Tibial artery (tissue), 4 donors: ENCODE measurements around the gene POGLUT3.

ENCODE experiments used
- DNase-seq, 2 donors: peaks; one replicate each; pipeline ENCODE4 v3.0.0-alpha.2; 2019
- H3K27ac ChIP-seq, 2 donors: fragments of 200-600 bp; sonication (generic) in 1 of 2; 1 replicate in 1 of 2; 2 replicates in 1 of 2; pipeline ENCODE4 v1.5.1; 2018 to 2019; ENCODE audit warnings: mild to moderate bottlenecking in 1 of 2
- H3K27me3 ChIP-seq, 2 donors: fragments of 200-600 bp; sonication (generic) in 1 of 2; one replicate each; pipeline versions ENCODE4 v1.5.1 to v1.6.0; 2016 to 2019
- H3K36me3 ChIP-seq, 3 donors: fragments of 200-600 bp; sonication (generic) in 2 of 3; one replicate each; pipeline ENCODE4 v1.5.1; 2016 to 2019; ENCODE audit warnings: mild to moderate bottlenecking in 2 of 3
- H3K4me1 ChIP-seq, 4 donors: fragments of 200-600 bp; sonication (generic) in 2 of 4; 1 replicate in 3 of 4; 2 replicates in 1 of 4; pipeline ENCODE4 v1.5.1; 2016 to 2019
- H3K4me3 ChIP-seq, 2 donors: fragments of 200-600 bp; sonication (generic) in 1 of 2; 1 replicate in 1 of 2; 2 replicates in 1 of 2; pipeline ENCODE4 v1.5.1; 2018 to 2019; ENCODE audit warnings: mild to moderate bottlenecking in 2 of 2
- H3K9me3 ChIP-seq, 3 donors: fragments of 200-600 bp; sonication (generic) in 1 of 3; one replicate each; pipeline ENCODE4 v1.5.1; 2016 to 2019
- CTCF ChIP-seq, 2 experiments: fragments of 200-600 bp in 1 of 2; fragments of 450-650 bp in 1 of 2; IDR thresholded peaks; one replicate each; pipeline ENCODE4 v1.5.1; 2017 to 2019; ENCODE audit warnings: antibody characterized with exemption in 2 of 2, mild to moderate bottlenecking in 1 of 2, moderate library complexity in 1 of 2
- intact Hi-C: fragments of 100-400 bp; cut with DNase I; formaldehyde crosslinking; loops from one replicate; pipeline ENCODE4 v1.15.0; 2023; ENCODE audit warnings: low total_unique reads

Gene POGLUT3

GRCh38 chr11:108538022-108538424, 39.8 kb upstream of the POGLUT3 start:
- H3K27me3 ChIP-seq = no peaks in the 10 kb centered on the region
- no peak overlapping the region for H3K4me3 ChIP-seq
- H3K4me1 ChIP-seq = no peaks in the 10 kb centered on the region
- no peak for DNase-seq
- H3K36me3 ChIP-seq = no peaks in the 10 kb centered on the region
- no peaks in the 10 kb centered on the region for H3K9me3 ChIP-seq
- intact Hi-C loops = no loop called here
- no peak for TF ChIP-seq CTCF (IDR thresholded peaks at IDR 0.05)
- H3K27ac ChIP-seq = no peak overlapping the region

GRCh38 chr11:108536783-108537182, 38.6 kb upstream of the POGLUT3 start:
- intact Hi-C loops = no loop called here
- no peak for DNase-seq
- Histone ChIP-seq H3K27me3 (no peaks in the 10 kb centered on the region), H3K27ac (no peak overlapping the region), H3K36me3 (no peaks in the 10 kb centered on the region), H3K4me1 (no peaks in the 10 kb centered on the region), H3K4me3 (no peak overlapping the region), H3K9me3 (no peaks in the 10 kb centered on the region)
- TF ChIP-seq CTCF (IDR thresholded peaks at IDR 0.05) = no peak

- Histone ChIP-seq H3K4me1 (no peaks in the 10 kb centered on the region), H3K9me3 (no peaks in the 10 kb centered on the region), H3K27ac (no peak overlapping the region), H3K4me3 (no peak overlapping the region), H3K27me3 (no peaks in the 10 kb centered on the region), H3K36me3 (no peaks in the 10 kb centered on the region)
- intact Hi-C loops = no loop called here
- no peak for TF ChIP-seq CTCF (IDR thresholded peaks at IDR 0.05)
- no peak for DNase-seq
These were observed 37.3 kb upstream of the POGLUT3 start for GRCh38 chr11:108535384-108535955.

- no peaks in the 10 kb centered on the region for H3K4me1 ChIP-seq
- H3K27ac ChIP-seq = no peak overlapping the region
- no peaks in the 10 kb centered on the region for H3K36me3 ChIP-seq
- TF ChIP-seq CTCF (IDR thresholded peaks at IDR 0.05) = no peak
- intact Hi-C loops = no loop called here
- H3K9me3 ChIP-seq = no peaks in the 10 kb centered on the region
- H3K4me3 ChIP-seq = no peak overlapping the region
- no peaks in the 10 kb centered on the region for H3K27me3 ChIP-seq
- DNase-seq = no peak
These were observed 36.2 kb upstream of the POGLUT3 start for GRCh38 chr11:108534274-108534882.

GRCh38 chr11:108530426-108530825, 32.2 kb upstream of the POGLUT3 start:
- H3K27ac ChIP-seq = no peak overlapping the region
- no peaks in the 10 kb centered on the region for H3K4me1 ChIP-seq
- intact Hi-C loops = no loop called here
- H3K27me3 ChIP-seq = no peaks in the 10 kb centered on the region
- no peak overlapping the region for H3K4me3 ChIP-seq
- H3K9me3 ChIP-seq = no peaks in the 10 kb centered on the region
- no peak for DNase-seq
- TF ChIP-seq CTCF (IDR thresholded peaks at IDR 0.05) = no peak
- H3K36me3 ChIP-seq = no peaks in the 10 kb centered on the region
